Globus pallidus (tissue), 1 donor: ENCODE data around the gene GRID2IP.
"Not testable (repeated sequence)": the region's sequence is repeated elsewhere in the genome, so short reads cannot be mapped to it uniquely, and the experiment has no call there.

ENCODE experiments used
- DNase-seq: peaks from one replicate; pipeline ENCODE4 v3.0.0-alpha.2; 2015; ENCODE audit warnings: low spot score

Gene GRID2IP

DNA sequence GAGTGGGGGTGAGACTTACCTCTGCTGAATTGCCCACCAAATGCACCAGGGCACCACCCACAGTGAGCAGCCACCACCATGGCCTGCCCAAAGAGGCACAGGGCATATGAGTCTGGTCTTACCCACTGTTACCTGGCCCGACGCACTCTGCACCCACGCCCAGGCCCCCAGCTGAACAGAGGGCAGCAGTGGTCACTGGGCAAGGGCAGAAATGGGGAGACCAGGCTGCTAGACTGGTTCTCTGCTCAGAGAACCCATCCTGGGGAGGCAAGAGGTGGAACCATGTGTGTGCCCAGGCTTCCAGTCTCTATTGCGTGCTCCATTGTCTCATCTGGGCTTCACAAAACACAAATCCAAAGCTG lies 64.1 kb downstream of the GRID2IP start:
- no peak for DNase-seq

DNA sequence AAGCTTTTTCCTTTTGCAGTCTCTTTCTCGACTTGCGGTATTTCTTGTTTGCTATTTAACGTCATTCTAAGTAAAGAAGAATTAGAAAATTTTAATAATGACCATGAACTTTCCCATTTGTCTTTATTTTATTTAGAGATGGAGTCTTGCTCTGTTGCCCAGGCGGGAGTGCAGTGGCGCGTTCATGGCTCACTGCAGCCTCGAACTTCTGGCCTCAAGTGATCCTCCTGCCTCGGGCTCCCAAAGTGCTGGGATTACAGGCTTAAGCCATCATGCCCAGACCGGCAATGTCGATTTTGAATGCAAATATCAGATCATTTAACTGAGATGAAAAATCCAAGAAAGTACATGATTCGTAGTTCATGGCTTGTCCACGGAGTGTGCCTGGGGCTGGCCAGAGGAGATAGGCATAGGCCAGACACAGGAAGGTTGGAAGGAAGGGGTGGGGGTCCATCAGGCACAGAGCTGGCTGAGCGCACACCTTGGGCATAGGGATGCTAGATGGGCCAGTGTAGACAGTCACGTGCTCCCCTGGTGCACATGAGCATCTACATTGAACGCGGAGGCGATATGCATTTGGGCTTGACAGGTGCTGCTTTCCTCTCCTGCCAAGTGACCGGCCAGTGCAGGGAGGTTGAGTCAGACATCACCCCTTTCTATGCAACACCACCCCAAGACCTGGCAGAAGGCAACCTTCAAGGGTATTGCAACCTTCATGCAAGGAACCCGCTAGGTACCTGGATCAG lies 64.7 kb downstream of the GRID2IP start:
- DNase-seq: no peak

DNA sequence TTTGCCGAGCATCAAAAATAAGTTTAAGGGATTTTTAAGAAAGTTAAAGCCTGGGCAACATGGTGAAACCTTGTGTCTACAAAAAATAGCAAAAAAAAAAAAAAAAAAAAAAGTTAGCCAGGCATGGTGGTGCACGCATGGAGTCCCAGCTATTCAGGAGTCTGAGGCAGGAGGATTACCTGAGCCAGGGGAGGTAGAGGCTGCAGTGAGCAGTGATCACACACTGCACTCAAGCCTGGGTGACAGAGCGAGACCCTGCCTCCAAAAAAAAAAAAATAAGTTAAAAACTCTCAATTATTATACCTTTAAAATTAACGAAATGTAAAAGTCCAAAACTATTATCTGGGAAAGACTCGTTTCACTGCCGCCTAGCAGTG lies 68.5 kb downstream of the GRID2IP start:
- DNase-seq: no peak

DNA sequence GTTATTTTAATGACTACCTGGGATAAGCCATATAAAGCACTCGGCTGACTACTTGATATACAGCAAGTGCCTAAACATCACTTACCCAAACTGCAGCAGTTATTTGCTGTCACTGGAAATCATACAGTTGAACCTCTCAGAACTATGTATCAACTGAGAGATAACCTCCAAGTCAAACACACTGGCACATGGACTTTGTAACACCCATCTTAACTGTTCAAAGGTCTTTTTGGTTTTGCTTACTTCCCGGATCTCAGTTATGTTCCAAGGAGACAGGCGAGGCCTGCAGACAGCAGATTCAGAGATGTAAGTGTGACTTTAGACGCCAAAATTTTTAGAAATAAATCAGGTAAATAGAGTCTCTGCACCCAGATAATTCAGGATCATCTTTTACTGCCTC lies 69.0 kb downstream of the GRID2IP start:
- DNase-seq: no peak

DNA sequence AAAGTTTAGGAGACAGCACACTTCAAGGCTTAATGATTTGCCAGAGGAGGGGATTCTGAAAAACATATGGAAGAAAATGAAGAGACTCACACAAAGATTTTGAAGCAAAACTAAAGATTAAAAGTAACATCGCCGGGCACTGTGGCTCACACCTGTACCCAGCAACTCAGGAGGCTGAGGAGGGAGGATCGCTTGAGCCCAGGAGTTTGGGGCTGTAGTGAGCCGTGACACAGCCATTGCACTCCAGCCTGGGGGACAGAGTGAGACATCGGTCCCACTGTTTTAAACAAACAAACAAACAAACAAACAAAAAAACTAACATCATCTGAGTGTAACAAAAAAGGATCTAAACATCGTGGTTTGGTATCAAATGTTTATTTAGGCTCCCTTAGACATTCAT lies 69.8 kb downstream of the GRID2IP start:
- no peak for DNase-seq

DNA sequence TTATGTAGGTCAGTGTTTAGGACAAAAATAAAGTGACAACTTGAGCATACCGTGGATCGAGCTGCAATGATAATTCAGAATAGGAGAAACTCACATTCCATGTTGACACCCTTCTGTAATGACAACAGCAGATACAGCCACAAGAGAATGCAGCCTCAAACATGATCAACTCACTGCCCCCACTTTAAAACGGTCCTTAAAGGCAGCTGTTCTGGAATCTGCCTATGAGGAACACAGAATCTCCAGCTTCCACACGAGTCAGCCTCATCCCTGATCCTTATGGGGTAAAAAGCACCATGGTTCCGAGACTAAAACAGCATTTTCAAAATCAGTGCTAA lies 71.0 kb downstream of the GRID2IP start:
- DNase-seq: no peak

DNA sequence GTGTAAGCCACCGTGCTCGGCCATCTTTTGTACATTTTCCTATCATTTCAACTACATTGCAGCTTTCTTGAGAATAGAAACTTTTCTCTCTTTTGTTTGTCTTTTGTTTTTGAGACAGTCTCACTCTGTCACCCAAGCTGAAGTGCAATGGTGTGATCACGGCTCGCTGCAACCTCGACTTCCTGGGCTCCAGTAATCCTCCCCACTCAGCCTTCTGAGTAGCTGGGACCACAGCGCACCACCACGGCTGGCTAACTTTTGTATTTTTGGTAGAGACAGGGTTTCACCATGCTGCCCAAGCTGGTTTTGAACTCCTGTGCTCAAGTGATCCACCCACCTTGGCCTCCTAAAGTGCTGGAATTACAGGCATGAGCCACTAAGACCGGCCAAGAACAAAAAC lies 72.2 kb downstream of the GRID2IP start:
- no peak for DNase-seq

DNA sequence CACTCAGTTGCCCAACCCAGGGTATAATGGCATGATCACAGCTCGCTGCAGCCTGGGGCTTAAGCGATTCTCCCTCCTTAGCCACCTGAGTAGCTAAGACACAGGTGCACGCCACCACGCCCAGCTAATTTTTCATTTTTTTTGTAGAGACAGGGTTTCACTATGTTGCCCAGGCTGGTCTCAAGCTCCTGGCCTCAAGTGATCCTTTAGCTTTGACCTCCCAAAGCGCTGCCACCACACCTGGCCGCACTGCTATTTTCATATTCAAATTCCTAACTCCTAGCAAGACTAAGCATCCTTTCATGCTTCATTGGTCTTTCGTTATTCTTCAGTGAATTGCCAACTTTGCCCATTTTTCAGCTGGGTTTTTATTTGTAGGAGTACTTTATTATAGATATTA lies 73.1 kb downstream of the GRID2IP start:
- DNase-seq: no peak

DNA sequence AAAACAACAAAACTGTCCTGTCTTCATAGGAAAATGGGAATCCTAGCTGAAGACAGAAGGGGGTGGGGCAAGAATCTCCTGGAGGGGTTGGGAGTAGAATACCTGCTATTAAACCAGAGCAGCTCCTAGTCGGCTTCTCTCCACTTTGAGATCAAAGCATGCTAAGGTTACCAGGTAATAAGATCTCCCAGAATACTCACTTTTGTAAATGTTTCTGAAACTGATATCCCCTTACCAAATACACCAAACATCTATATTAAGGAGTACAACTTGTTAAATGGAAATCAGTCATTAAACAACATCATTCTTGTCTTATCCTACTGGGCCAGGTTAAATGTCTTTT lies 74.0 kb downstream of the GRID2IP start:
- DNase-seq: no peak

DNA sequence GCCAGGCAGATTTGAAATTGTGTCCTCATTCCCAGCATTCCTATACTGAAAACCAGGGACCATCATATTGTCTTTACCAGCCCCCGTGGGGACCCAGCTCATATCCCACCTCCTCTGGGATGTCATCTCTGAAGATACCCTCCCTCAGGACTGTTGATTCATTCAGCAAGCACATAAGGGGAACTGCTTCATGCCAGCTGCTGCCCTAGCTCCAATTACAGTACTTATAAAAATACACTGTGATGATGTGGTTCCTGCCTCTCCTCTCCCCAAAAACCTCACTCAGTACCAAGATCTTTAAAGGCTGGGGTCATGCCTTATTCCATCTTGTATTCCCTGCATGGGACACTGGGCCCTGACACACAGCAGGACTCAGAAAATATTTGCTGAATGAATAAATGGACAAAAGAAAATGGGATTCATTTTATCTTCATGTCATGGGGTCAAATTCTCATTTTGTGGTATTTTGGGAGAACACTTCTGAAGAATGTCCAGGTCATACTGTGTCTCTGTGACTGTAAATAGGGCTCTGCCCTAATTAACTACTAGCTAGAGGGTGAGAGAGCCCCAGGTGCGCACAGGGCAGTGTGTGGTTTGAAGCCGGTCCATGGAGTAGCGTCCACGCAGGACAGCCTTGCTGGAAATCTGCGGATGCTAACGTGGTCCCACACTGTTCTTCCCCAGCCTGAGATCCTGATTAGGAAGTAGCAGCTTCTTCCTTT lies 74.5 kb downstream of the GRID2IP start:
- DNase-seq: no peak

DNA sequence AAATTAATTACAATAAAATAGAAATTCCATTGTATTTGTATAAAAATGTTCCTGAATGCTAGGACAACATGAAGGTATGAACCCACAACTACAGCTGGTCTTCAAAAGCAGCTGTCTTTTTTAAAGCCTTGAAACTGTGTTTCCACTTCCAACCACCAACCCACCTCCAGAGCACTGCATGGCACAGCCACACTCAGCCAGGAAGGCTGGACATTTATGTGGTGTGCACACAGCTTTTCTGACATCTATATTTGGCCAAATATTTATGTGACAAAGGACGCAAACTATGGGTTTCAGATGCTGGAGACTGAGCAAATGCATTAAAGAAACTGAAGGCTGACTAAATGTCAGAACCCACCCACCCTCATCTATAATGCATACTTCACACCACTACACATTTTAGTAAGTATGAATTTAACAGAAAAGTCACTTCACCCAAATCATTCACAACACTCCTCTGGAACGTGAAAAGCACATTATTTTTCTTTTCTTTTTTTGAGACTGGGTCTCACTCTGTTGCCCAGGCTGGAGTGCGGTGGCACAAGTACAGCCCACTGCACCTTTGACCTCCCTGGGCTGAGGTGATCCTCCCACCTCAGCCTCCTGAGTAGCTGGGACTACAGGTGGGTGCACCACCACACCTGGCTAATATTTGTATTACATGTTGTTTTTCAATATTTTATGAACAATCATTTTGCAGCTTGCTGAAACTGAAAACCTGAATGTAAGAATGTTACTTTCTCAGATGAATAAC lies 75.7 kb downstream of the GRID2IP start:
- DNase-seq: no peak

DNA sequence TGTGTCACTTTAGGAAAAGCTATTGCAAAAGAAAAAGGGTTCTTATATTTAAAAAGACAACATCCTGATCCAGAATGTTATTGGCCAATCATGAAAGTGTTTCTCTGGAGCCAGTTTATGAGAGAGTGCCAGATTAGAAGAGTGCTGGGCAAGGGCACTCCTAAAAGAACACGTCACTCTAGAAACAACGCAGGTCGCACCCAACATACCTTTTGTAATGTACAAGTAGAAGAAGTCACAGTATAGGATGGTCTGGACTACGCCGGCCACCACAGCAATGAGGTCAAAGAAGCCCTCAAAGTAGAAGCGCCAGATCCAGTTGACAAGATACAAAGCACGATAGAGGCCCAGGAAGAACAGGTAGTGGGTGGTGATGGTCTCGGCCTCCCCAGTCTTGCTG lies 85.4 kb downstream of the GRID2IP start:
- DNase-seq: no peak

DNA sequence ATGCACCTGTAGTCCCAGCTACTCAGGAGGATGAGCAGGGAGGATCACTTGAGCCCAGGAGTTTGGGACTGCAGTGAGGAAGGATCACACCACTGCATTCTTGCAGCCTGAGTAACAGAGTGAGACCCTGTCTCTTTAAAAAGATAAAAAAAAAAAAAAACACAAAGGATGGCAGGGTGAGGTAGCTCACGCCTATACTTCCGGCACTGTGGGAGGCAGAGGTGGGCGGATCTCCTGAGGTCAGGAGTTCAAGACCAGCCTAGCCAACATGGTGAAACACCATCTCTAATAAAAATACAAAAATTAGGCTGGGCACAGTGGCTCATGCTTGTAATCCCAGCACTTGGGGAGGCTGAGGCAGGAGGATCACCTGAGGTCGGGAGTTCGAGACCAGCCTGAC lies 87.7 kb downstream of the GRID2IP start:
- not testable (repeated sequence) for DNase-seq

DNA sequence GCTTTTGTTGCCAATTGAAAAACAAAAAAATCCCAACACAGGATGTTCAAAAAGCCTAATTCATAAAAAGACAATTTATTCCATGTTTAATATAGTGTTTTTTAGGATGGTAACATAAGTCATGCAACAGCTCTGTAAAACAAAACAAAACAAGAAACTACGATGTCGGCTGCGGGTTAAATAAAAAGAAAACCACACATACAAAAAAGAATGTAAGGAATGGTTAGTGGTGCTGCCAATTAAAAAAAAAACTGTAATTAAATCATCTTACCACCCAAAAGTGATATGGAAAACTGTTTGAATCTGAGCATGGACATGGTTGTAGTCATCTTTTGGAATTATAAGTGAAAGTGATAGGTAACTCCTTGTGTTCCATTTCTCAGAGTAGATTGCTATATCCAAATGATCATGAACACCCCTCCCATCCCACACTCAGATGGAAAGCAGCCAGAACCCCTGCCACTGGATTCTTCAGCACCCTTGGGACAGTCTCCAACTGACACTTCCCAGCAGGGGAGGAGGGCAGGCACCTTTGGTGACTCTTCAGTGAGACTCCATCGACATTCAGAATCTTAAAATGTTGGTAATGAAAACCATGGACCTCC lies 89.2 kb downstream of the GRID2IP start:
- no peak for DNase-seq

DNA sequence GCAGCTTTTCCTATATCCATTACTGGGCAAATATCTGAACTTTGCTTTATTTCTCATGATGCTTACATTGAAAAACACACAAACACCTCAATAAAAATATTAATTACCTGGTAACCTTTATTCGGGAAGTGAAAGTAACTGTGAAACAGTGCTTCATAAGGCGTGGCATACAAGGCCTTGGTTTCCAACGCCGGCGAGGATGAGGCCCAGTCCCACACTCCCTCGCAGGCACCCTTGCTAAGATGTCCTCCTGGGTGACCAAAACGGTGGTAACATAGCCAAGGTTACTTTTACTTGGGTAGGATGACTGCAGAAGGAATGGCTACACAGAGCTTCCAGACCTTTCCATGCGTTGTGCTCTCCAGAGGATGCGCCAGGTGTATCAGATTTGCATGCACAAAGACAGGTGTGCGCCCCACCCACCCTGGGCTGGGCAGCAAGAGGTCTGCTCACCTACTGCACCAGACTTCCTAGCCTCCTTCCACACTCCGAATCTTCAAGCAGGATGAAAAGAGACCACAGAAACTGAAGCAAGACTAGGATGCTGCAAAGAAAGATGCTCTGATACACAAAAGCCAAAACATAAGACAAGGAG lies 90.2 kb downstream of the GRID2IP start:
- DNase-seq: no peak

DNA sequence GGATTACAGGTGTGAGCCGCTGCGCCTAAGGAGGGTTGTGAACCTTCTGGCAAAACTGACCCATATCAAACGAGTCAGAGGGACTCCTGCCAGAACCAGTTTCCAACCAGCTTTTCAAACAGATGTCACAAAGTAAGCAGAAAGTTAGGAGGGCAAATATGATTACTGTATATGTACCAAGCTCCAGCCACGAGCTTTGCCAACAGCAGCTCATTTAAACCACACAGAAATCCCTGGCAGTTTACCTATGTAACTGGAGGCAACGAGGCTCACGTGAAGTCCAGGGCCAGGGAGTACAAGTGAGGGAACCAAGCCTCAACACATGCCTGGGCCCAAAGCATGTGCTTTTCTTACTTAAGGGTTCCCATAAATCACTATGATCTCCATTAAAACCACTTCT lies 91.0 kb downstream of the GRID2IP start:
- DNase-seq: no peak

DNA sequence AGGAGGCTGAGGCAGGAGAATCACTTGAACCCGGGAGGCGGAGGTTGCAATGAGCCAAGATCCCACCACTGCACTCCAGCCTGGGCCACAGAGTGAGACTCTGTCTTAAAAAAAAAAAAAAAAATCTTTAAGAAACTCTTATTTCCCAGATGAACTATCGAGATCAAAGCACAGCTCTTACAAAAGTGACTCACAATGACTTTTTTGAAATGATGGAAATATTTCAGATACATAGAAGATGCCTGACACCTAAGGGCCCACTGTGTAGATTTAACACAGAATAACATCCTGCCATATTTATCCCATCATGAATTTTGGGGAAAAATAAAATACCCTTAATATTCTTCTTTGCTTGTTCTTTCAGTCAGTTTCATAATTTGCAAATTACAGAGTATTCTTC lies 92.6 kb downstream of the GRID2IP start:
- DNase-seq: not testable (repeated sequence)

DNA sequence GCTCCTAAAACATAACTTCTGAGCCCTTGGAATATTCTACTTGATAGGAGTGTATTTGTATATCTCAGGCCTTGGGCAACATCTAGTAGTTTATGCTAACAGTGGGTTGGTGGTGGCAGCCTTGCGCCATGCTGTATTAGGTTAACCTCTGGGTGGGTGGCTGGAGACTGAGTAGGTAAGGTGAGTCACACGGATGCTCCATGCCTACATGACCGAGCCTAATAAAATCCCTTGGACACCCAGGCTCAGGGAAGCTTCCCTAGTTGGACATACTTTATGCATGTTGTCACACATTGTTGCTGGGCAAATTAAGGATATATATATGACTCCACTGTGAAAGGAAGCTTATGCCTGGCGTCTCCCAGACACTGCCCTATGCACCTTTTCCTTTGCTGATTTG lies 97.5 kb downstream of the GRID2IP start:
- no peak for DNase-seq

DNA sequence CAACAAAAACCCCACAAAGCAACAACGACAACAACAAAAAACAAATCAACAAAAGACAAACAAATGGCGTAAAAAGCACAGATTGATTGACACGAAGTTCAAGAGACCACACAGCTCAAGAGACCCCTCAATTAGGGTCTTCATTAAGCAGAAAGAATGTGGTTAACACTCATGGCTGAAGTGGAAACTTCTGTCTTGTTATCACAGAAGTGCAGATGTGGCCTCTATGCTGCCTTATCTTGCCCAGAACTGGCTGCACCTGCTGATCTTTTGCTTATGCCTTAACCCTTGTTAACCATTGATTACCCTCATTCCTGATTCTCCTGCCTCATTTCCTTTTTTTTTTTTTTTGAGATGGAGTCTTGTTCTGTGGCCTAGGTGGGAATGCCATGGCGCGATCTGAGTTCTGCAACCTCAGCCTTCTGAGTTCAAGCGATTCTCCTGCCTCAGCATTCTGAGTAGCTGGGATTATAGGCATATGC lies 100.0 kb downstream of the GRID2IP start:
- no peak for DNase-seq

DNA sequence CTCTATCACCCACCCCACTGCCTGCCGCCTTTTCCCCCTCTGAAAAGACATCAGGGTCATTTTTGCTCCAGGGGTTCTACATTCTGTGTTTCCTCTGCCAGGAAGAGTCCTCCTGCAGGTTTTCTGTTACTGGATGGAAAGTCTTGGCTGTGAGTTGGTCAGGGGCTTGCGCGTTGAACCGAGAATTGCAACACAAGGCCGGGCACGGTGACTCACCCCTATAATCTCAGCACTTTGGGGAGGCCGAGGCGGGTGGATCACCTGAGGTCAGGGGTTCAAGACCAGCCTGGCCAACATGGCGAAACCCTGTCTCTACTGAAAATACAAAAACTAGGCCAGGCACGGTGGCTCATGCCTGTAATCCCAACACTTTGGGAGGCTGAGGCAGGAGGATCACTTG lies 100.7 kb downstream of the GRID2IP start:
- not testable (repeated sequence) for DNase-seq

DNA sequence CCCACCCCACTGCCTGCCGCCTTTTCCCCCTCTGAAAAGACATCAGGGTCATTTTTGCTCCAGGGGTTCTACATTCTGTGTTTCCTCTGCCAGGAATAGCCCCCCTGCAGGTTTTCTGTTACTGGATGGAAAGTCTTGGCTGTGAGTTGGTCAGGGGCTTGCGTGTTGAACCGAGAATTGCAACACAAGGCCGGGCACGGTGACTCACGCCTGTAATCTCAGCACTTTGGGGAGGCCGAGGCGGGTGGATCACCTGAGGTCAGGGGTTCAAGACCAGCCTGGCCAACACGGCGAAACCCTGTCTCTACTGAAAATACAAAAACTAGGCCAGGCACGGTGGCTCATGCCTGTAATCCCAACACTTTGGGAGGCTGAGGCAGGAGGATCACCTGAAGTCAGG lies 101.4 kb downstream of the GRID2IP start:
- not testable (repeated sequence) for DNase-seq

DNA sequence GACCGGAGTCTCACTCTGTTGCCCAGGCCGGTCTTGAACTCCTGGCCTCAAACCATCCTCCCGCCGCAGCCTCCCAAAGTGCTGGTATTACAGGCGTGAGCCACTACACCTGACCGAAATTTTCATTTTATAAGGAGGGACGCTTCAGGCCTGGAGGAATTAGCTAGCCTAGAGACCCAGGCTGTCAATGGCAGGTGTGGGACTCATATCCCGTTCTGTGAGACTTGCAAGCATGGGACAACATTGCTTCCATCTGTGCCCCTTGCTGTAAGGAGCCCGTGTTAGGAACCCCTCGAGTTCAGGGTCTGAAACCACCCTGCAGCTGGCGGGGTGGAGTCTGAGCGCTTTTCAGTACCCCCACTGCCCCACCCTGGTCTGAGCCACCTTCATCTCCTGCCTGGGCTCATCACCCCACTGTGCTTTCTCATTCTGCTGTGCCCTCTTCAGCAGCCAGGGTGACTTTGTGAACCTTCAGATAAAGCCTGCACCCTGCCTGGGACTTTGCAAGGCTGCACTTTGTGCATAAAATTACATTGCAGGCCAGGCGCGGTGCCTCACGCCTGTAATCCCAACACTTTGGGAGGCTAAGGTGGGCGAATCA lies 102.2 kb downstream of the GRID2IP start:
- DNase-seq: no peak
